NCI-H2227 treated with DMSO at 0.1 percent for 48 hours (cell line): Measurements from ENCODE around the gene GGA3.
"Not testable (repeated sequence)": the region's sequence is repeated elsewhere in the genome, so short reads cannot be mapped to it uniquely, and the experiment has no call there.

Experiments
- DNase-seq: peaks from one replicate; lab custom pipeline; 2025; lab: John Stamatoyannopoulos, UW

GGA3 gene

DNA sequence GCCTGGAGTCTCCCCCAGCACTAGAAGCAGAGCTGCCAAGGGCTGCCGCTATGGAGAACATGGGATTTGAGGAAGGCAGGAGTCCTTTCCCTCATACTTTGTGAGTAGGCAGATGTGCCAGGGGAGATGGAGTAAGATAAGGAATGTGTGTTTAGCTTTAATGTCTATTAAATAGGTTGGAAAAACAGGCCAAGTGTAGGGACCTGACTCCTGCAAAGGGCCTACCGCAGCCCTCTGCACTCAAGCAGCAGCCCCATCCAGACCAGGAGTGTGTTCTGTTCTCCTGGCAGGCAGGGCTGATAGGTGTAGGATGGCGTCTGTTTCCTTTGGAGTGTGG lies 11.4 kb upstream of the GGA3 start:
- no peak for DNase-seq

GRCh38 chr17:75271955-75272847 lies 10.8 kb upstream of the GGA3 start:
- no peak for DNase-seq

DNA sequence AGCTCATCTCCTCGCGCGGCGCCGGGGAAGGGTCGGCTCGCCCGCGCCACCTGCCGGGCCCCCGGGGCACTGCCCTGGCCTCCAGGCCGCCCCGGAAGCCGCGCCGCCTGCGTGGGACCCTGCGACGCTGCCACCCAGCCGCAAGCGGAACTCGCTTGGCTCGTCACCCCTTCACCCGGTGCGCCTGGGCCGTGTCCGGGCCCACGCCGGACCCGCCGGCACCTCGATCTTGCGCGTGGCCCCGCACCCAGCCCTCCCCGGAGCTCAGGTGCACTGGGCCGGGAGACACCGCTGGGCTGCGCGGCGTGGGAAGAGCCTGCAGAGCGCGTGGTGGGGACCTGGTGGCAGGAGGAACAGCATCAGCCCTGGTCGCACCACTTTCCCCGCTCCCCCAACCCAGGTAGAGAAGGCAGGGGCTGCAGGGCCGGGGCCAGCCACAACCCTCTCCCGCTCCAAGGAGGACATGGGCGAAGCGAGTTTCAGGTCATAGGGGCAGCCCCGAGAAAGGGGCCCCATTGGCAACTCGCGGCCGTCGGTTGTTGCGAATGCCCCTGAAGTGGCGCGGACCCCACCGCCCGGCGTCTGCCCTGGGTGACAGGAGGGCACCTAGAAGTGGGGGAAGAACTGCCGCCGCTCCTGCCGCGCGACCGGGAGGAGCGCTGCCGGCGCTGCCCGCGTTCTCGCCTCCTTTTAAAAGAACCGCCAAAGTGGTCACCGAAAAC lies 10.0 kb upstream of the GGA3 start:
- peak; percentile 49 for DNase-seq

DNA sequence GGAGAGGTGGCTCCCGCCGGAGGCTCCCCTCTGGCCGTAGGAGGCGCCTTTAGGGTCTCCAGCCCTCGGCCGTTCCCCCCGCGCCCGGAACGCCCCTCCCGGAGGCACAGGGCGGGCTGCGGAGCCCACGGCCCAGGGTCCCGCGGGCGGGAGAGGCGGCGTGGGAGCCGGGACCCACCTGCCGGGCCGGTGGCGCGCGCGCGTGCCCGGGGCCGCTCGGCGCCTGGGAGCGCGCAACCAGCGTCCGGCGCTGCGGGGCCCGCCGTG lies 9.5 kb upstream of the GGA3 start, which contains the start of gene MIF4GD:
TSS of gene MIF4GD (minus strand) at position 266 of the 267 bp plus-strand sequence. CDS start 1,036 bp downstream, outside the sequence.
- DNase-seq: no peak

DNA sequence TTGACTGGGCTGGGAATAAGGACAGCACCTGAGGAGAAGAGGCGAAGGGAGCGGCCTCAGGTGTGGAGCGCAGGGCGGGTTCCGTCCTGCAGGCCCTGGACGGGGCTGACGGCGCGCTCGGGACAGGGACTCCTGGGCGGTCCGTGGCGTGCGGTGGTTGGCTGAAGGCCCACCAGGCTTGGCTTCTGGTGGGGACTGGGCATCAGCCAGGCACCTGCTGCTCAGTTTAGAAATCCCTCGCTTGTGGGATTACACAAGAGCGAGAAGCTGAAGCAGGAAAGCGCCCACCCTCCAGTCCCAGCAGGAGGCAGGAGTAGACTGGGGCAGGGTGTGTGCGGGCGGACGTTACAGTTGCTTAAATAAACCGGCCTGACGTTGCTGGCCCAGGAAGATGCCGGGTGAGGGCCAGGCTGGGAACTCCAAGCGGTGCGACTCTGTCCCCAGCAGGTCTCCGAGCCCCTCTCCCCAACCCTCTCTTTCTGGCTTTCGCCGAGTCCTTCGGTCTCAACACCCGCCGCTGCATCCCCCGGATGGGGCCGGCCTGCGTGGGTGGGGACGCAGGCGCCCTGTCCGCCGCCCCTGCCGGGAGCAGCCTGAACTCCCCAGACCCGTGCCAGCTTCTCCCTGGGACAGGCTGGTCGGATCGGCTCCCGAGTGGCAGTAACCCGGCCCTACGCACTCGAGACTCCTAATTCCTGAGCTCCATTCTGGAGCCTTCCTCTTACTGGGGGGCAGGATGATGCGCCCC lies 9.0 kb upstream of the GGA3 start:
- peak; percentile 61 for DNase-seq

DNA sequence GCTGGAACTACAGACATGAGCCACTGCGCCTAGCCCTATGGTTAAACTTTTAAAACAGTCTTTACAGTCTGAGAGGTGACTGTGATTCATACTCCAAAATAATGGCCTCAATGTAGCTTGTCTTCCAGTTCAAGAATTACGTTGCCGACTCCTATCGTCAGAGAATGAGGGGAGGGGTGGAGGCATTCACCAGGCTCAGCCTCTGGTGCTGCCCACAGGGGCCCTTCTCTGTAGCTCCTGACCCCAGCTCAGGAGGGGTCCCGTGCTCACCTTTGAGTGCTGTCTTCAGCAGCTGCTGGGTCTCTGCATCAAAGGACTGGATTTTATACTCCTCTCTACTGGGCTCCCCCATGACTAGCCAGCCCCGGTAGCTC lies 8.4 kb upstream of the GGA3 start:
- peak; percentile 61 for DNase-seq

DNA sequence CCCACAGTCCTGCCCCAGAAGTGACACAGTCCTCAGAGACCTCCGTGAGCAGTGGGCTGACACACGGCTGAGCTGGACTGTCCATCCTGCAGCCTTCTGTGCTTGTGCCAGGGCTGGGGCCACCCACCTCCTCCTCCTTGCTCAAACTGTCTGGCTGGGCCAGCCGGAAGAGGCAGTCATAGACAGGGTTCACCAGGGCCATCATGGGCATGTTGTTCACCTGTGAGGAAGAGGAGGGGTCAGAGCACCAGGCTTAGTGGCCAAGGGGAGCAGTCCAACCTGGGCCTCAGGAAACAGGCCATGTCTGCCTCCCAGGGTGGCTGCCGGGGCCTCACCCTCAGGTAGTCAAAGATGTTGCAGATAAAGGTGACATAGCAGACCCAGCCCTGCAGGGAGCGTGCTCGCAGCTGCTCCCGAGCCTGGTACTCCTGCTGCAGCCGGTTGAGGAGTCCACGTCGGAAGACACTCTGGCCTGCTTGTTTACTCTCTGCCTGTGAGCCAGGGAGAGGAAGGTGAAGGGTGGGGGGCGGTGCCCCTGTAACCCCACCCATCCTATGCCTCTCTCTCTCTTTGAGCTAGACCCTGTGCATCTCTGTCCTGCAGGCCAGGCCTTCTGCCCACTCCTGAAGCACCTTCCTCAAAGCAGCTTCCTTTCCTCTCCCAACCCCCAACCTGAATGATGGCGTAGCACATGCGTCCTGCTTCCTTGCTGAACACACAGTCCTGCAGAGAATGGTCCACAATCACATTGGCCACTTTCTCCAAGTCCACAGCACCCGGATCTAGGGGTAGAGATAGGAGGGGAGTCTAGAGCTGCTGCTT lies 6.2 kb upstream of the GGA3 start:
- no peak for DNase-seq

GRCh38 chr17:75267153-75267410 lies 5.7 kb upstream of the GGA3 start:
- no peak for DNase-seq

DNA sequence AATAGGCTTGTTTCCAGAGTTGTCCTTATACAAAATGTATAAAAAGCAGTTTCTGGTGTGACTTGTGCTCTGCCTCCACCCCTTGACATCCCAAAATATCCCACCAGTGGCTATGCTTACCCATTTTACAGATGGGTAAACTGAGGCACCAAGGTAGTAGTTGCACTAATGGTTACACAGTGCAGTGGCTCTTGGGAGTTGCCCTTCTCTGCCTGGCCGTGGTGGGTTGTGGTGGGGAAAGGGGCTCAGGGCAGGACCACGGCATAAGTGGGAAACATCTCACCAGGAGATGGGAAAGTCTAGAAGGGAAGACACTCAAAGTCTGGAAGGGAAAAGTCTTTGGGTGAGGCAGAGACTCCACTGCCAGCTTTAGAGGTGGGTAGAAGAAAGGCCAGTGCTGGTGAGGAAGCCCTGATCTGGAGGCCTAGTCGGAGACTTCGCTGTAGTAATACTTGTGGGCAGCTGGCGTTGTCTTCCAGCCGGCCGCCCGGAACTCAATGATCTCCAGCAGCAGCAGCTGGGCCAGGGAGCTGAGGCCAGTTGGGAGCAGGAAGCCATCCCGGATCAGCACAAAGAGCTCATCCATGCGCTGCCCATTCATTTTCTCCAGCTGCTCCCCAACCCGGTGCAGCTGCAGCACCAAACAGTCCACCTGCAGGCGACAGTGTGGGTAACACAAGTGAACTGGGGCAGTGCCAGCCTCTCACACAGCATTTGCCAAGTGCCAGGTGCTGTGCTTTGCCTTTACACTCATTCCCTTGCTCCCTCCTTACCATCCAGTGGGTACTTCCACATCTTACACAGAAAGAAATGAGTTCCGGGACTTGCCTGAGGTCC lies 5.1 kb upstream of the GGA3 start:
- no peak for DNase-seq

DNA sequence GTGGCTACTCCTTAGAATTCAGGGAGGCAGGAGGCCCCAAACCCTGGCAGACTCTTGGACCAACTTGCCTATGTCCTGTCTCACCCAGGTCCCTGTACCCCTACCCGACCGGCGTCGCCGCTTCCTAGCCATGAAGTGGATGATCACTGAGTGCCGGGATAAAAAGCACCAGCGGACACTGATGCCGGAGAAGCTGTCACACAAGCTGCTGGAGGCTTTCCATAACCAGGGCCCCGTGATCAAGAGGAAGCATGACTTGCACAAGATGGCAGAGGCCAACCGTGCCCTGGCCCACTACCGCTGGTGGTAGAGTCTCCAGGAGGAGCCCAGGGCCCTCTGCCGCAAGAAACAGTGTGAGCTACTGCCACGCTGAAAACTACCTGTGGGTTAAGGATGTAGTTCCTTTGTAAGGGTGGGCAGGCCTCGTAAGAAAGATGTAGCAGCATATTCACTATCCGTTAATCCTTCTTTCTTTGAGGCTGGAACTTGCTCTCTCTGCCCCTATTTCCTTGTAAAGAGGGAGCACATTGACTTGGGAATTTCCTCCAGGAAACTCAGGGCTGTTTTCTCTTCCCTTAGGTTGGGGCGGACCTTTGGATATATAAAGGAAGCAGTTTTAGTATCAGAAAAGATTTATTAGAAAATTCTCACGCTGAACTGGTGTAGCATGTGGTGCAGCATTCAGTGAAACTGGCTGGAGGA lies 4.4 kb upstream of the GGA3 start:
- no peak for DNase-seq

DNA sequence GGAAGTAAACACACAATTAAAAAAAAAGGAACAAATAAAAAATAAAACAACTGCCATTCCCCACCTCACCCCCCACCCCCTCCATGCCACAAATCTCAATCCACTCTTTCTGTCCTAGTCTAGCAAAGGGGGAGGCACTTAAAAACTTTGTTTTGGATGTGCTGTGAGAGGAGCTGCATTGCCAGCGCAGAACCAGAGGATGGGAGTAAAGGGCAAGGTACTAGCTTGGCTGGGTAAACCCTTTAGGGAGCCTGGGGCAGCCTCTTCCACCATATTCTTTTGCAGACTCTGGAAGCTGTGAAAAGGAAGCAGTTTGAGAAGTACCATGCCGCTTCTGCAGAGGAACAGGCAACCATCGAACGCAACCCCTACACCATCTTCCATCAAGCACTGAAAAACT lies 1.6 kb upstream of the GGA3 start:
- DNase-seq: no peak

- DNase-seq: peak; percentile 61
Observed at GRCh38 chr17:75262112-75262606, 753 bp upstream of the GGA3 start.

DNA sequence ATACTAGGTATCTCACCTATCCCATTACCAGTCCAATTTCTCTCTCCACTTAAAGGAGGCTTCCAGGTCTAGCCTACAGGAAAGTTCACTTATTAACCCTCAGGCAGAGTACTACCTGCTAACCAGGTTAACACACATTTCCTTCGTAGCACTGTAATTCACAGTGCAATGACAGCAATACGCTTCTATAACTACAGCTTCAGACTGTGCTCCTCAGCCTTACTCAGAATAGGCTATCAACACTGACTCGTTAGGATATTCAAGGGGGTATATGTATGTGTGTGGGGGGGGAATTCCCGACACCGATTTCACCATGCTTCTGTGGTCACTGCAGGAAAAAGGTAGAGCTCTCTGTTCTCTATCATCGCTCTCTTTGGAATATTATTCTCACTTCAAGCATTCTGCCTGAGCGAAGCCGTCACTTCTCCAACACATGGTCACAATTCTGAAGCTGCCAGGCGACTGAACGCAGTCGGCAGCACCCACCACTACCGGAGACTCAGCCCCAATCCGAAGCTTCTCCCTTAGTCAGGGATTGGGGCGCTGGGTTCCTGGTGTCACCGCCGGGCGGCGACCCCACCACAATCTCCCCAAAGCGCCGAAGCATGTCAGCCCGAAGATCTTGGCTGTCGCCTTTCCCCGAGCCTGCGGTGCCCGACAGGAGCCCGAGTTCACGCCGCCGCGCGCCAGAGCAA lies 618 bp downstream of the GGA3 start:
- no peak for DNase-seq

- DNase-seq: not testable (repeated sequence)
Observed at GRCh38 chr17:75257228-75257627, 4.2 kb downstream of the GGA3 start.

GRCh38 chr17:75255954-75256698 lies 5.3 kb downstream of the GGA3 start:
- not testable (repeated sequence) for DNase-seq

GRCh38 chr17:75252039-75252816 lies 9.2 kb downstream of the GGA3 start:
- DNase-seq: no peak

- no peak for DNase-seq
Observed at GRCh38 chr17:75250009-75250471, 11.4 kb downstream of the GGA3 start.

- DNase-seq: no peak
Observed at GRCh38 chr17:75249564-75249963, 11.8 kb downstream of the GGA3 start.
